HG03342 (cell line): ENCODE data around the gene ADGRG7.
"Not testable (repeated sequence)": the region's sequence is repeated elsewhere in the genome, so short reads cannot be mapped to it uniquely, and the experiment has no call there.

Experiments used
- ATAC-seq: cut with Tn5 transposase; IDR thresholded peaks from one replicate; pipeline ENCODE4 v1.9.1; 2021; ENCODE audit warnings: mild to moderate bottlenecking, moderate library complexity; ENCODE audit not compliant: unreplicated experiment

Gene ADGRG7, protein sequence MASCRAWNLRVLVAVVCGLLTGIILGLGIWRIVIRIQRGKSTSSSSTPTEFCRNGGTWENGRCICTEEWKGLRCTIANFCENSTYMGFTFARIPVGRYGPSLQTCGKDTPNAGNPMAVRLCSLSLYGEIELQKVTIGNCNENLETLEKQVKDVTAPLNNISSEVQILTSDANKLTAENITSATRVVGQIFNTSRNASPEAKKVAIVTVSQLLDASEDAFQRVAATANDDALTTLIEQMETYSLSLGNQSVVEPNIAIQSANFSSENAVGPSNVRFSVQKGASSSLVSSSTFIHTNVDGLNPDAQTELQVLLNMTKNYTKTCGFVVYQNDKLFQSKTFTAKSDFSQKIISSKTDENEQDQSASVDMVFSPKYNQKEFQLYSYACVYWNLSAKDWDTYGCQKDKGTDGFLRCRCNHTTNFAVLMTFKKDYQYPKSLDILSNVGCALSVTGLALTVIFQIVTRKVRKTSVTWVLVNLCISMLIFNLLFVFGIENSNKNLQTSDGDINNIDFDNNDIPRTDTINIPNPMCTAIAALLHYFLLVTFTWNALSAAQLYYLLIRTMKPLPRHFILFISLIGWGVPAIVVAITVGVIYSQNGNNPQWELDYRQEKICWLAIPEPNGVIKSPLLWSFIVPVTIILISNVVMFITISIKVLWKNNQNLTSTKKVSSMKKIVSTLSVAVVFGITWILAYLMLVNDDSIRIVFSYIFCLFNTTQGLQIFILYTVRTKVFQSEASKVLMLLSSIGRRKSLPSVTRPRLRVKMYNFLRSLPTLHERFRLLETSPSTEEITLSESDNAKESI

DNA sequence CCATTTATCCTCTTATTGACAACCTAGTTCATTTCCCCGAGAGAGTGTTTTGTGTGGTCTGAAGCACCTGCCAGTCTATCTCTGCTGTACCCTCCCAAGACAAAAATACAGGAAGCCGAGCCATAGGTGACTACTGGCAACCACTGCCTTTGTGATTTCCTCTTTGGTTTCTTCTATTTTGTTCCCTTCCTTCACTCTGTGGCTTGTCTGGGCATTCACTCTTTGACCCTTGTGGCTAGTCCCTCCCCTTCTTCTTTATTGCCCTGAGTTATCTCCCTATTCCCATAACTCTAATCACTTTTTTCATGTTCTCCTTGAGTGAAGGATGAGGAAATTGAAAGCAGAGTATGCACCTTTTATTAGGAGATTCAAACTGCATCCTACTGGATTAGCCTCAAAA lies at the start of gene ADGRG7:
Gene ADGRG7, plus strand, starts transcription at position 297 of the 400 bp plus-strand sequence. CDS start 256 bp downstream, outside the sequence.
- no peak for ATAC-seq

DNA sequence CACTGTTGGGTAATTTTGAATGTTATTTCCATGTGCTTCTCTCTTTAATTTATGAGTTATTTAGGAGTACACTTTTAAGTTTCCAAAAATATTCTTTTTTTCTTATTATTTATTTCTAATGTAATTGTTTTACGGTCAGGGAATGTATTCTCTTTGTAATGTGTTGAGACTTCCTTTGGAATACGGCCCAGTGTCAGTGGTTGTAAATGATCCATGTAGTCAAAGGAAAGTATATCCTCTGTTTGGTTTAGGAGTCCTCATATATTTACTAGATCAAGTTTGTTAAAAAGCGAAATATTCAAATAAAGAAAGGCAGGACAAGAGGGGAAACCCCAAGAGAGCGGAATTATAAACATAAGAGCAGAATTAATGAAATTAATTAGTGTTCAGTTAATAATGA lies 49.0 kb upstream of the ADGRG7 start:
- no peak for ATAC-seq

DNA sequence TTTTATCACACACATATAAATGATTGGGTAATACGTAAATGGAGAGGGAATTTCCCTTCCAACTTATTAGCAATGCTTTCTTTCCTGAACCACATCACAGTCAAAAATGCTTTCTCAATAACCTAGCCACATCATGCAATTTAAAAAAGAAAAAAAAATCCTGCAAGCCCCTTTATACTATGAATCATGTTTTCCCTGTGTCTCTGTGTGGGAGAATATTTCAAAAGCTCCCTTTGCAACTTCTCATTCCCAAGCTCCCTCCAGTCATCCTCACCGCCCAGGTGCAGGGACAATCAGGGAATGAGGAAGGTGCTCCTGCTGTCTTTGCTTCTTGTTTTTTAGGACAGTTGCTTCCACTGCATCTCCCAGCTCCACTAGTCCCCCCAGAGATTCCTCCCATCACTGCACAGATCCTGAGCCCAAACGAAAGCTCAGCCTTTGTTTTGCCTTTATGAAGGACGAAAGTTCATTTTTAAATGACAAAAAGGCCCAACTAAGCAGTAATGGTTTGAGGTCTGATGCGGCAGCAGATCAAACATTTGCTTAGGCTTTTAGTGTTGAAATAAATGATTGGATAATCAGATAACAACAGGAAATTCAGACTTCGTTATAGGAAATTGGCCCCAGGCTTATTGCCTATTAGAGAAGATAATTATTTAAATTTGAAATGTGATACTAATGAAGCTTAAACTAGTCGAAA lies 47.8 kb upstream of the ADGRG7 start:
- no peak for ATAC-seq

DNA sequence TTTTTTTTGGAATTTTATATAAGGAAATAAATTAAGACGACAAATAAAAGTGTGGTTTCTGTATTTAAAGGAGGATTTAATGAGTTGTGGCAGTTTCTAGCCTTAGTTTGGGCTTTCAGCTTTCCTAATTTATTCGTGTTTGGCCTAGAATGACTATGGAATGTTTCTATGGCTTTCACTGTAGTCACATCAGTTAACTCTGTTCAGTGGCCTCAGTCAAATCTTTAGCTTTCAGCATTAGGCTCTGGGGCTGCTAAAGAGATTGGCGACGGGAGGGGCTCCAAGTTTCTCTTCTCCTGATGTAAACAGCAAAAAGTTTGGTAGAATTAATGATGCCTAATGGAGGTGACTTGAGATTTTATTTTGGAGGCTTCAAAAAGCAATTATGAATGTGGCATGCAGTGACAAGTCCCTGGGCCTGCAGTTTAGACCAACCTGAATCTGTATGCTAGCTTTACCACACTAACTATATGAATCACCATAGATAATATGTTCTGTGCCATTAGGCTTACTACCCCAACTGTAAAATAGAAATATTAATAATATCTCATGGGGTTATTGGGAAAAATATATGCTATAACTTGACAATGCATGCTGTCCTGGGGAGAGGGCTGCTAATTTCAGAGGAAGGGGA lies 47.1 kb upstream of the ADGRG7 start:
- no peak for ATAC-seq

DNA sequence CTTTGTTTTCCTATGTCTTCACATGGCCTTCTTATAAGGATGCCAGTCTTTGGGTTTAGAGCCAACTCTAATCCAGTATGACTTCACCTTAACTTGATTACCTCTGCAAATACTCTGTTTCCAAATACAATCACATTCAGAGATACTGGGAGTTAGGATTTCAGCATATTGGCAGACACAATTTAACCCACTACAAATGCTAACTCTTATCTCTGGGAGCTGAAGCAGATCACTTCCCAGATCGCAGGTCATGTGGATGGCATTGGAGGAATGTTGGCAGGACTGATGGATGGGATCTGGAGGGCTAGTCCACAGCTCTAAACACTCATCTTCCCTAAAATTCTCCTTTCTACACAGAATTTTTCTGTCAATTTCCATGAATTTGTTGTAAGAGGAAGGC lies 46.2 kb upstream of the ADGRG7 start:
- ATAC-seq: no peak

DNA sequence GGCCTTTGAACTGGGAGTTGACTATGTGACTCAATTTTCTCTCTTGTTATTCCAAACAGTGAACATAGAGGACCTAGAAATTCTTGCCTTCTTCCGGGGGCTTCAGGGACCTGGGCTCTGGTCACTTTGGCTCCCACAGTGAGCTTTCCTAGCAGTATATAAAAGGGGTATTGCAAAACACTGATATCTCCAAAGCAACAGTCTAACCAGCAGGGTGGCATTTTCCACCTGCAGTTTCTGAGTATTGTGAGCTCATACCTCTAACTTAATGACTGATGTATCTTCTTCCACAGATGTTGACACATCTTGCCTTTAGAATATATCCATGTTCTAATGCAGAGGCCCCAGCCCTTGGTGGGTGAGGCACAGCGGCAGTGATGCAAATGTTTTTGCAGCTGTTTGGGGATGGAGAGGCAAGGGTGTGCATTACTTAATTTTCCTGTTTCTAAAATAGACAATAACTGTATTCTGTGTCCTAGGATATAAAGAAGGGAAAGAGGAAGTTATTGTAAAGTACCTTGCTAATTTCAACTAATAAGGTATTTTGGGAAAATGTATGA lies 45.7 kb upstream of the ADGRG7 start:
- ATAC-seq: no peak

DNA sequence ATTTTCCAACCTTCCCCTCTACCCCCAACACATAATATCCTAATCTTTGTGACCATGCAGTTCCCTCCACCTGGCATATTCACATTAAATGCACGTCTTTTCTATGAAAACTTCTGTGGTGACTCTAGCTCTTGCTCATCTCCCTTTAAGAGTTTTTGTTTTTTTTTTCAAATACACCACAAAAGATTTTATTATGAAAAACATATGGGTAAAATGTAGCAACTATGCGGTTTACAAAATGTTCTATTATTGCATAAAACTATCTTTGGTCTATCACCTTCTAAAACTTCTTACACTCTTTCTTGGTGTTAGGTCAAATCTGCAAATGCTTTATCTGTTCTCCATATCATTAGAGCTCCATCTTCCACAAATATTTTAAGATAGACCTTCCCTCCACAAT lies 38.6 kb upstream of the ADGRG7 start:
- ATAC-seq: no peak

DNA sequence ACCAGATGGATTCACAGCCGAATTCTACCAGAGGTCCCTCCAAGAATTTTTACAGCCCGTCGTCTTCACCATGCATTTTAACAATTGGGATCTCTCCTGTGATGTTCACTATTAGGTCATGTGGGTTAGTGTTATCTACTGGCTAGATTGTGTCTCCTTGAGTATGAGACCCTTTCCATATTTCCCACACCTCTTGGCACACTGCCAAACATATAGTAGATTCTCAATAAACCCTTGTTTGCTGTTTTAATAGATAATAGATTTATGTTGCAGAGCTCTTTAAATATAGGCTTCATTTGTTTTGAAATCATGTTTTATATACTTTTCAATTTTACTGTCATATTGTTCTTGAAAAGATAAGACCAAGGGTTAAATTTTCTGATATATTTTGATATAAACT lies 34.9 kb upstream of the ADGRG7 start:
- no peak for ATAC-seq

DNA sequence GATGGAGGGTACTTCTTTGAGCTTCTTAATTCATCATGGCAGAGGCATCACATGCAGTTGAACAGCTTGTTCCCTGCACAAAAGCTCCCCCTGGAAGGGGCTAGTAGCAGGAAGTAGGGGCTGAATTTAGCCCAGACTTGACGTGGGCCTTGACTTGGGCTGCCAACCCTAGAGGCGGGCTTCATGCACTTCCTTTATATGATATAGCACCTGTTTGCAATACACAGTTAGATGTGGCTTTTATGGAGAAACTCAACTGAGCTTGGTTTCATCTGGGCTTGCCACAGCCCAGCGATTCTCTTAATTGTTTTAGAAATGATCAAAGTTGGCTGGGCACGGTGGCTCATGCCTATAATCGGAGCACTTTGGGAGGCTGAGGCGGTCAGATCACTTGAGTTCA lies 33.7 kb upstream of the ADGRG7 start:
- no peak for ATAC-seq

DNA sequence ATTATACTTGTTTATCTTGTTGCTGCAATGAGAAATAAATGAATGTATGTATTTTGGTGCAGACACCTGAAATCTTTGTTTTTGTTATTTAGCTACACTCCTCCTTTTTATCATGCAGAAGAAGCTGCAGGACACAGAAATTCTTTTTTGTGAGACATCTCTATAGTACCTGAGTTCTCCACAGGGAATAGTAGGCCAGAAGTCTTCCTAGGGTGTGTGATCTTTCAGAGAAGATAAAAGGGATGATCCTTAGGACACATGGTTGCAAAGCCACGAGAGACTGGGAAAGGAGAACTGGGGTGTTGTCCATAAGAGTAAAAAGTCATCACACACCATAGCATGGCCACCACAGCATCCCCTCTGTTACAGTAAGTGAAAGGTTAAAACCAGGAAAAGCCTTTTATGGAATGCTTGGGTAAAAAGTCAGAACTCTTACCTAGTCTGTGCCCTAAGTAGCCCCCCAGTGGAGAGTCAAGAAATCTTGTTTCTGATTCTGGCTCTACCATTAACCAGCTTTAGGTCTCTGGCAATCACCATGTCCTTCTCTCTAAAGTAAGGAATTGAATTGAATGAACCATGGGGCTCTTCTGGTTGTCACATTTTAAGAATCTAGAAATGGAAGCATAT lies 31.9 kb upstream of the ADGRG7 start:
- ATAC-seq: no peak

DNA sequence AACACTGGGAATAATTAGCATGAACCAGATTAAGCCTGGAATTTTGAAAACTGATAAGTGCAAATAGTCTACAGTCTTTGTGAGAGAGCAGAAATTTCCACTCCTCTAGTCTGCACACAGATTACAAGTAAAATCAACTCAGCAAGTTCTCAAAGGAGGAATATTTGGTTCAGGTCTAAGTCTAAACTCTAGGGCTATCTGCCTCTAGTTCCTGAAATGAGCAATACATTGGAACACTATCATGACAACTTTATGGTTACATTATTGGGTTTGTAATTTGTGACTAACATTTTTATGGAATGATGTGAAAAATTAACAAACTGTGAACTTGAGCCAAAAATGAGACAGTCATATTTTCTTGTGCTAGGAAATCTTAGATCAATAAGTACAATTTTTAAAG lies 30.8 kb upstream of the ADGRG7 start:
- no peak for ATAC-seq

DNA sequence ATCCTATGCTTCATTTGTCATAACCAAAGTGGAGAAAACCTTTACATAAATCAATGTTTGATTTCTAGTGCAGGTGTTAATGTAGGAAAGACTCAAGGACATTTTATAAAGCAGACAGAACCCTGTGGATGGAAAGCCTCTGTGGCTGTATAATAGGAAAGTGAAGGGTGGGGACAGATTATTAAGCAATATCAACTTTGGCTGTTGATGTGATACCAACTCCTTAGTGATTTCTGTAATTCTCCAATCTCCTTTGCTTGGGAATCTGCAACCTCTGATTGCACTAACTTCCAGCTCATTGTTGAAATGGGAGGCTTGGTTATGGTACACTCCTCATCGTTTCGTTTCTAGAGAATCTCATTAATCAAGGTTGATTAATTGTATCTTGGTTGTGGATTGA lies 29.3 kb upstream of the ADGRG7 start:
- ATAC-seq: no peak

DNA sequence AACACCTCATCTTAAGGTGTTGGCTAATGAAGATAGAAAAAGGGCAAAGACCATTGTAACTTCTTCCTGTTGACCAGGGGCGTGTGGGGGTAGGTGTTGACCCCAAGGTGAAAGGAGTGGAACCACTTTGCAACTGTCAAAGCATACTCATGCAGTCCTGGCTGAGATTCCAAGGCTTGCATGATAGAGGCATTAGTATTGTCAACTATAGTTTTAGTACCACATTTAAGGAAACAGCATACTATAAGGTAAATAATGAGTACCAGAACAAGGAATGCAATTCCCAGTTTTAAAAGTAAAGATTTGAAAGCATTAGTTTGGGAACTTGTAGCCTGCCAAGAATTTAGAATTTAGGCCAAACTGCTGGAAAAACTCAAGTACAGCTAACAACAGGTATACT lies 27.8 kb upstream of the ADGRG7 start:
- ATAC-seq: no peak

DNA sequence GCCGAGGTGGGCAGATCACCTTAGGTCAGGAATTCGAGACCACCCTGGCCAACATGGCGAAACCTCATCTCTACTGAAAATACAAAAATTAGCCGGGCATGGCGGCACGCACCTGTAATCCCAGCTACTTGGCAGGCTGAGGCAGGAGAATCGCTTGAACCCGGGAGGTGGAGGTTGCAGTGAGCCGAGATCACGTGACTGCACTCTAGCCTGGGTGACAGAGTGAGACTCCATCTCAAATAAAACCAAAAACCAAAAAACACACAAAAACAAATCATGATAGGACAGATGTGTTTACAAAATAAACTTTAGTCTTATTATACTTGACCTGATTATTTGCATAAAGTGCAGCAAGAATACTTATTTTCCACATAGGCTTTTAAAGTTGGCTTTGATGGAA lies 27.2 kb upstream of the ADGRG7 start:
- ATAC-seq: not testable (repeated sequence)

DNA sequence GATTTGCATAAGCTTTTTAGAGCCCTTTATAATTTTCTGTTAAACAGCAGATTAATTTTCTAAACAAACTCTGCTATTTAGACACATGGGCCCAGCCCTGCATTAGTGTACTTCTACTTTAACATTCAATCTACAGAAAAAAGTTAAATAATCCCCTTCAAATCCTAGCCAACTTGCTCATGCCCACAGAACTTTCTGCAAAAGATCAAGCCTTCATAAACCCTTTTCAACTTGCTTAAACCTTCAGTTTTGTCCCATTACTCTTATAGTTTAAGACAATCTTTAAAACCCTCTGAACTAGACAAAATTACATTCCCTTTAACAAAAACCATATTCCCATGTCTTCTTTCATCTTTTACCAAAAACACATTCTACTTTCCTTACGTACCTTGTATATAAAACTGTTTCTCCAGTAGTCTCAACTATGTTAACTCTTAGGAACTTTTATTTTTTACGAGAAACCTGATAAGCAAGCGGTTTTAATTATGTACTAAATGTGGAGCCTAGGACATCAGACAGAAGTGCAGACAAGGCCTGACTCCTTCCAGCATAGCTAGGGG lies 25.2 kb upstream of the ADGRG7 start:
- no peak for ATAC-seq

DNA sequence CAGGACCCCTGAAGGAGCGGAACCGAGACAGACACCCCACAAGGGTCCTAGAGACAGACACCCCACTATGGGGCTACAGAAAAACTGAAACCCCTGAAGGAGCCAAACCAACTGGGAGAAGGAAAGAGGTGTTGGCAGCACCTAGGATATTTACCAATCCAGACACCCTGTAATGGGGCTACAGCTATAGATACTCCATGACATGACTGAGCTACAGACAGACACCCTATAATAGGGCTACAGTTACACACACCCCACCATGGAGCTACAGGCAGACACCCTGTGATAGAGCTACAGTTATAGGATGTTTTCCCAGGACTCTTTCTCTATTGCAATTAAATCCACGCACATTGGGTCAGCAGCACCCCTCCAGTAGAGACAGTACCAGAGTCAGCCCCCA lies 22.6 kb upstream of the ADGRG7 start:
- ATAC-seq: no peak

DNA sequence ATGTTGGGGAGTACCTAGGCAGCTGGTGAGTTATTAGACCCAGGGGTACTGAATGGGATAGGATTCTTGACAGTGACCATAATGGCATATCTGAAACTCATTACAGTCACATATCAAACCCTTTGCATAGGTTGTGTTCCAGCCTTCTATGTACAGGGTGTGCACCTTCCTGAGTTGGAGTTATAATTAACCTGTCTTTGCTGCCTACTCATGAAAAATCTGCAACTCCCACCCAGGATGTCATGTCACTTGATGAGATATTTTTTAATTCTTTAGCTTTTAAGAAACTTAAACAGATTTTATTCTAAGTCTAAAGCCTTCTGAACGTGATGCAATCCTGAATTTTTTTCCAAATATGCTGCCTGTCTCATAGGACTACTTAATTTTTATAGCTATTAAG lies 21.1 kb upstream of the ADGRG7 start:
- no peak for ATAC-seq

DNA sequence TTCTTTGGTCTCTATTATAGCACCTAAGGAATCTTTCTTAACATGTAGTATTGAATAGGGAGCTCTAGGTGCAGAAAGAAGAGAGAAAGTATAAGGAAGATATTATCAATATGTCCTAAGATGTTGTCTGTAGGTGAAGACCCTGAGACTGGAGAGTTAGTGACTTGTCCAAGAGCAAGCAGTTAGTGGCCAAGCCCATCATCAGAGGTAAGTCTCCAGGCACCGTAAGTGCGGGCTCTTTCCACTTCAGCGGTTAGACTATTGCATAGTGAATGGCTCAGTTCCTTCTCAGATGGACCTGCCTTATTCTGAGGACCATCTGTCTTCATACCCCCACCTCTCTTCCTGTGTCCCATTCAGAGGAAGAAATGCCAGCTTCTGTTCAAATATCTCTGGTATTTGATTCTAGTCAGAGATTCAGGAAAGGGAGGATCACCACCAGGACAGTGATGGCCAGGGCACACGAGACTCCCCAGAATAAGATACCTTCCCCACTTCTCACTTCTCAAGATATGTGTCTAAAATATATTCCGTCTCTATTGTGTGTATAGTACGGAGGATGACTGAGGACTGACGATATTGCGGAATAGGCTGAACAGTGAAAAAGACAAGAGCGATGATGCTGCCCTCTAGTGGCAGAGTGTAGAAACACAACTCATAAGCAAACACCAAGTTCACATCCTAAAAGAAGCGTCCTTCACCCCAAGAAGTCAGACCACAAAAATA lies 19.1 kb upstream of the ADGRG7 start:
- ATAC-seq: peak; percentile 88

DNA sequence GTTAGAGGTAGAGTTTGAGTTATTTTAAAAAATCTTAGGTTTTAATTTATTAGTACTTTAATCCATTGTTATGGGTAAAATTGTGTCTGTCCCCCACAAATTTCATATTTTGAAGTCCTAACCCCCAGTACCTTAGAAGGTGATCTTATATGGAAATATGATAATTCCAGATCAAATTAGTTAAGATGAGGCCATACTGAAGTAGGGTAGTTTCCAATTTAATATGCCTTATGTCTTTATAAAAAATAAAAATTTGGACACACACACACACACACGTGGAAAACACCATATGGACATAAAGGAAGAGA lies 18.6 kb upstream of the ADGRG7 start:
- ATAC-seq: no peak

DNA sequence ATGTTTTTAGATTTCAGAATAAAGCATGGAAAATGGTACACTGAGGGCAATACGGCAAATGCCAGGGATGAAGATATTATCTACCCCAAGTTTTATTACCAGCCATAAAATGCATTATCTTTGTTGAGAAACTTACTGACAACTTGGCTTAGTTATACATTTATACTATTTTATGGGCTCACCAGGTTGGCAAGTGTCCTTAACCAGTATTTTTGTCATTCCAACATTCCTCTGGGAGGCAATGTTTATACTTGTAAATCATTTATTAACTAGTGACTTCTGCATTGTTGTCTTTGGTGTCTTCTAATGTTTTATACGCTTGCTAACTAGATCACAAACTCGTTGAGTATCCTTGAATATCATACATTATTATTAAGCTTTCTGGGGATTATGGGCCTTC lies 18.0 kb upstream of the ADGRG7 start:
- no peak for ATAC-seq
